Suprapubic skin (tissue), 4 donors: ENCODE data around the gene SH3BP4. TPM values are rescaled to one million over a fixed set of nuclear protein-coding genes. Genes with fewer than 3 reads are reported as not detected.

ENCODE experiments used
- DNase-seq, 2 donors: peaks; one replicate each; pipeline ENCODE4 v3.0.0-alpha.2; 2019; ENCODE audit warnings: low spot score in 2 of 2
- H3K27ac ChIP-seq: fragments of 200-600 bp; sonication (generic); one replicate; pipeline ENCODE4 v1.5.1; 2019
- H3K27me3 ChIP-seq: fragments of 200-600 bp; sonication (generic); one replicate; pipeline ENCODE4 v1.5.1; 2019
- H3K36me3 ChIP-seq: fragments of 200-600 bp; sonication (generic); one replicate; pipeline ENCODE4 v1.5.1; 2019
- H3K4me1 ChIP-seq: fragments of 200-600 bp; sonication (generic); one replicate; pipeline ENCODE4 v1.5.1; 2019
- H3K4me3 ChIP-seq: fragments of 200-600 bp; sonication (generic); one replicate; pipeline ENCODE4 v1.5.1; 2019; ENCODE audit warnings: mild to moderate bottlenecking
- H3K9me3 ChIP-seq: fragments of 200-600 bp; sonication (generic); one replicate; pipeline ENCODE4 v1.5.1; 2019
- EP300 ChIP-seq: sonication (generic); formaldehyde crosslinking; IDR thresholded peaks from one replicate; pipeline ENCODE4 v1.6.1; 2017; ENCODE audit warnings: antibody characterized with exemption
- POLR2A ChIP-seq, 2 donors: fragments of 450-650 bp; IDR thresholded peaks; one replicate each; pipeline ENCODE4 v1.6.1; 2017; ENCODE audit warnings: antibody characterized with exemption in 2 of 2, mild to moderate bottlenecking in 2 of 2, moderate library complexity in 2 of 2
- POLR2AphosphoS5 ChIP-seq, 3 donors: sonication (generic); formaldehyde crosslinking; IDR thresholded peaks; one replicate each; pipeline ENCODE4 v1.6.1; 2017; ENCODE audit warnings: antibody characterized with exemption in 3 of 3
- WGBS: methylation state at CpG from one replicate; pipeline ENCODE4 v1.1.5; 2018; 5-methylcytosine and 5-hydroxymethylcytosine counted together
- total RNA-seq, 4 donors: library from RNA; depleted of rRNA; stranded (reverse); fragments of >200 nt; gene quantifications; one replicate each; pipeline ENCODE4 v1.1.0, GENCODE V29; 2016
- TF ChIP-seq, protein P1 (sequence below), 2 donors: fragments of 200-600 bp in 1 of 2; fragments of 450-650 bp in 1 of 2; sonication (generic) in 1 of 2; IDR thresholded peaks; one replicate each; pipeline ENCODE4 v1.5.1; 2016 to 2019; ENCODE audit warnings: antibody characterized with exemption in 2 of 2, mild to moderate bottlenecking in 1 of 2, moderate library complexity in 1 of 2

SH3BP4 gene
- total RNA-seq, 4 donors from 2014 or later, result 38.6 to 82.6 (median 58.6) TPM

DNA sequence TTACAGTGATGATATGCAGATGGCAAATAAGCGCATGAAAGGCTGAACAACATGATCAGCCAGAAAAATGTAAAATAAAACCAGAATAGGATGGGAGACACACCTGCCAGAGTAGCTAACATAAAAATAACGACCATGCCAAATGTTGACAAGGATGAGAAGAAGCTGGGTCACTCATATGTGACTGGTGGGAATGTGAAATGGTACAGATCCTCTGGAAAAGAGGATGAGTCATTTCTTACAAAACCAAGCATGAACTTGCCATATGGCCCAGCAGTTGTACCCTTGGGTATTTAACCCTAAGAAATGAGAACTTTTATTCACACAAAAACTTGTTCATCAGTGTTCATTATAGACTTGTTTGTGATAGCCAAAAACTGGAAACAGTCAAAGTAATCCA lies 143.8 kb downstream of the SH3BP4 start:
- 79% methylated on average over 2 of the region's 2 CpGs for WGBS
- no peaks in the 10 kb centered on the region for H3K4me1 ChIP-seq
- H3K36me3 ChIP-seq, result no peaks in the 10 kb centered on the region
- H3K9me3 ChIP-seq, result no peaks in the 10 kb centered on the region
- peaks cover 4% of the 10 kb centered on the region for H3K27me3 ChIP-seq
- no peak overlapping the region for H3K27ac ChIP-seq
- no peak overlapping the region for H3K4me3 ChIP-seq
- TF ChIP-seq, protein P1, sequence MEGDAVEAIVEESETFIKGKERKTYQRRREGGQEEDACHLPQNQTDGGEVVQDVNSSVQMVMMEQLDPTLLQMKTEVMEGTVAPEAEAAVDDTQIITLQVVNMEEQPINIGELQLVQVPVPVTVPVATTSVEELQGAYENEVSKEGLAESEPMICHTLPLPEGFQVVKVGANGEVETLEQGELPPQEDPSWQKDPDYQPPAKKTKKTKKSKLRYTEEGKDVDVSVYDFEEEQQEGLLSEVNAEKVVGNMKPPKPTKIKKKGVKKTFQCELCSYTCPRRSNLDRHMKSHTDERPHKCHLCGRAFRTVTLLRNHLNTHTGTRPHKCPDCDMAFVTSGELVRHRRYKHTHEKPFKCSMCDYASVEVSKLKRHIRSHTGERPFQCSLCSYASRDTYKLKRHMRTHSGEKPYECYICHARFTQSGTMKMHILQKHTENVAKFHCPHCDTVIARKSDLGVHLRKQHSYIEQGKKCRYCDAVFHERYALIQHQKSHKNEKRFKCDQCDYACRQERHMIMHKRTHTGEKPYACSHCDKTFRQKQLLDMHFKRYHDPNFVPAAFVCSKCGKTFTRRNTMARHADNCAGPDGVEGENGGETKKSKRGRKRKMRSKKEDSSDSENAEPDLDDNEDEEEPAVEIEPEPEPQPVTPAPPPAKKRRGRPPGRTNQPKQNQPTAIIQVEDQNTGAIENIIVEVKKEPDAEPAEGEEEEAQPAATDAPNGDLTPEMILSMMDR (IDR thresholded peaks at IDR 0.05), result no peak
- TF ChIP-seq POLR2AphosphoS5 (IDR thresholded peaks at IDR 0.05), result no peak
- no peak for TF ChIP-seq EP300
- TF ChIP-seq POLR2A (IDR thresholded peaks at IDR 0.05), result no peak
- no peak for DNase-seq

DNA sequence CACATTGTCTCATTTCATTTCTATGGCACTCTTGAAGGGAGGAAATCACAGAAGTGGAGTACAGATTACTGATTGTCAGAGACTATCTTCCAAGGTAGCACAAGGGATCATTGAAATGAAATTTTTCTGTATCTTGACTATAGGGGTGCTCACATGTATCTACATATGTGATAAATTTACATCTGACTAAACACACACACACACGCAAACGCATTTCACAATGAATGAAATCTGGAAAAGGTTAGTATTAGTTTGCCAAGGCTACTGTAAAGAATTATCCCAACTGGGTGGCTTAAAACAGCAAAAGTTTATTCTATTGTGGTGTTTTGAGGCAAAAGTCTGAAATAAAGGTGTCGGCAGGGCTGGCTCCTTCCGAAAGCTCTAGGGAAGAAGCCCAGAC lies 144.6 kb downstream of the SH3BP4 start:
- Histone ChIP-seq H3K4me3 (no peak overlapping the region), H3K27me3 (peaks cover 4% of the 10 kb centered on the region), H3K36me3 (no peaks in the 10 kb centered on the region), H3K9me3 (no peaks in the 10 kb centered on the region), H3K4me1 (no peaks in the 10 kb centered on the region), H3K27ac (no peak overlapping the region)
- 85% methylated on average over 4 of the region's 4 CpGs for WGBS
- DNase-seq, result no peak
- TF ChIP-seq, protein P1 (IDR thresholded peaks at IDR 0.05), result no peak
- TF ChIP-seq POLR2A (IDR thresholded peaks at IDR 0.05) (no peak), EP300 (no peak), POLR2AphosphoS5 (IDR thresholded peaks at IDR 0.05) (no peak)

DNA sequence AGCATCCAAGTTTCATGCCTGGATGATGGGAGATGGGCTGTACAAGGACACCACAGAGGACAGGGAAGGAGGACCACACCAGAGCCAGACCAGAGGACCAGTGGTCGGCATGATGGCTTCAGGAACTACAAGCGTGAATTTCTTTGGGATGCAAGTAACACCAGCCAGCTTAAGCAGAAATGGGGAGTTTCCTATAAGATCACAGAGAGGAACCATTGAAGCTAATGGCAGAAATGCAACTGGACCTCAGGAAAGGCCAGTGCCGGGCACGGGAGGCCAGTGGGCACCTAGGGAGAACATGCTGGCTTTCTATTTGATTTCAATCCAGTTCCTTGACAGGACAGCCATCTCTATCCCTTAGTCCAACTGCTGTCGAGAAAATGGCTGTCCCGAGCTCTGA lies 145.4 kb downstream of the SH3BP4 start:
- H3K36me3 ChIP-seq, result no peaks in the 10 kb centered on the region
- TF ChIP-seq, protein P1 (IDR thresholded peaks at IDR 0.05), result no peak
- TF ChIP-seq POLR2A (IDR thresholded peaks at IDR 0.05) (no peak), EP300 (no peak), POLR2AphosphoS5 (IDR thresholded peaks at IDR 0.05) (no peak)
- H3K4me1 ChIP-seq, result no peaks in the 10 kb centered on the region
- no peak overlapping the region for H3K27ac ChIP-seq
- 92% methylated on average over 6 of the region's 6 CpGs for WGBS
- H3K27me3 ChIP-seq, result peaks cover 4% of the 10 kb centered on the region
- DNase-seq, result no peak
- no peak overlapping the region for H3K4me3 ChIP-seq
- H3K9me3 ChIP-seq, result no peaks in the 10 kb centered on the region

DNA sequence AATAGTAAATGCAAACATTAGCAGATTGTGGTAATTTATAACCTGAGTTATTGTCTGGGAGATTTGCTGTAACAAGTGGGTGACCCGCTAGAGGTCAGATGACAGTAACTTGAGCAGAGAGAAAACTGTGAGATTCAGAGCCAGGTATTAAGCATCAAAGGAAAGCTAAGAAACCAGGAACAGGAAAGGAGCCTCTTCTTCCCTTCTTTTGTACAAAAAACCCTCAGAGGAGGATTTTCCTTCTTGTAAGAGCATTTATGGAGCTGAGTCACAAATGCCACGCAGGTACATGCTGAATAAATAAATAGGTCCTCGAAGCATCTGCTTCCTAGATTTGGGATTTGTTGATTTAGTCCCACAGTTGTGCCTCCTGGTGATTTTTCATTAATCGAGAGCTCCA lies 146.5 kb downstream of the SH3BP4 start:
- Histone ChIP-seq H3K4me3 (no peak overlapping the region), H3K36me3 (no peaks in the 10 kb centered on the region), H3K9me3 (no peaks in the 10 kb centered on the region), H3K27me3 (peaks cover 4% of the 10 kb centered on the region), H3K4me1 (no peaks in the 10 kb centered on the region), H3K27ac (no peak overlapping the region)
- no peak for TF ChIP-seq EP300
- no peak for TF ChIP-seq POLR2A (IDR thresholded peaks at IDR 0.05)
- TF ChIP-seq, protein P1 (IDR thresholded peaks at IDR 0.05), result no peak
- no peak for TF ChIP-seq POLR2AphosphoS5 (IDR thresholded peaks at IDR 0.05)
- 71% methylated on average over 4 of the region's 4 CpGs for WGBS
- DNase-seq, result no peak

DNA sequence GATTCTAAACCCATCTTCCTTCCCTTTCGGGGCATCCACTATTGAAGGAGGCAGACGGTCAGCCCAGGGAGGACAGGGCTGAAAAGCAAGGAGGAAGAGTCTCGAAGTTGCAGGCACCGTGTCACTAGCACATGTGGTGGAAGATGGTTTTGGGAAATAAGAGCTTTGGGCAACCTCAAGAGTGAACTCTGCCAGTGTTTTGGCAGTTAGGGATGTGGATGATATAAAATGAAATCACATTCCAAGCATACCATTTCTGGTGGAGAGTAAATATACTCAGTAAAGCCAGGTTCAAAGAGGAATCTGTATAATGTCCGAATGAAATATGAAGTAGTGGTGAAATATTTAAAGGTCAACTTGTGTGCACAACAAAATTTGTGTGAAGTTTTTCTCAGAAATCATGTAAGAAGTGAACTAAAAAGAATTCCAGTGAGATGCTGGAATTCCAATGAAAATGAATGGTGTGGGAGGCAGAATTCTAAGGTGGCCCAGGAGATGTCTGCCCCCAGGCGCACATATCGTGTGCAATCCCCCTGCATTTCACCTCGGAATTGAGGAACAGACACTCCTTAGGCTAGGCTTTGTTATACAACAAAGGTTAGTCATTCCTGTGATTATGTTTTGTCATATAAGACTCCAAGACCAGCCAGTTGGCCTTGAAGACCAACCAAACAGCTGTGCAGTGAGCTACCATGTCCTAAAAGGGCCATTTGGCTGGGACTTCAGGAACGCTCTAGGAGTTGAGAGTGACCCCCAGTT lies 147.1 kb downstream of the SH3BP4 start:
- no peak for DNase-seq
- H3K27ac ChIP-seq, result no peak overlapping the region
- WGBS, result 70% methylated on average over 9 of the region's 9 CpGs

More for the DNA sequence above, 147.1 kb downstream of the SH3BP4 start:
- H3K4me3 ChIP-seq, result no peak overlapping the region
- H3K27me3 ChIP-seq, result peaks cover 4% of the 10 kb centered on the region
- H3K9me3 ChIP-seq, result no peaks in the 10 kb centered on the region
- no peaks in the 10 kb centered on the region for H3K36me3 ChIP-seq
- TF ChIP-seq POLR2AphosphoS5 (IDR thresholded peaks at IDR 0.05) (no peak), EP300 (no peak), POLR2A (IDR thresholded peaks at IDR 0.05) (no peak)
- H3K4me1 ChIP-seq, result no peaks in the 10 kb centered on the region
